Raji (cell line): ENCODE measurements around the gene PACS1.

Experiments used
- POLR2A ChIP-seq: IDR thresholded peaks from 2 replicates; pipeline ENCODE4 v1.6.1; 2011; ENCODE audit warnings: low read depth, low read length, control low read depth; ENCODE audit not compliant: insufficient read depth

PACS1 gene

DNA sequence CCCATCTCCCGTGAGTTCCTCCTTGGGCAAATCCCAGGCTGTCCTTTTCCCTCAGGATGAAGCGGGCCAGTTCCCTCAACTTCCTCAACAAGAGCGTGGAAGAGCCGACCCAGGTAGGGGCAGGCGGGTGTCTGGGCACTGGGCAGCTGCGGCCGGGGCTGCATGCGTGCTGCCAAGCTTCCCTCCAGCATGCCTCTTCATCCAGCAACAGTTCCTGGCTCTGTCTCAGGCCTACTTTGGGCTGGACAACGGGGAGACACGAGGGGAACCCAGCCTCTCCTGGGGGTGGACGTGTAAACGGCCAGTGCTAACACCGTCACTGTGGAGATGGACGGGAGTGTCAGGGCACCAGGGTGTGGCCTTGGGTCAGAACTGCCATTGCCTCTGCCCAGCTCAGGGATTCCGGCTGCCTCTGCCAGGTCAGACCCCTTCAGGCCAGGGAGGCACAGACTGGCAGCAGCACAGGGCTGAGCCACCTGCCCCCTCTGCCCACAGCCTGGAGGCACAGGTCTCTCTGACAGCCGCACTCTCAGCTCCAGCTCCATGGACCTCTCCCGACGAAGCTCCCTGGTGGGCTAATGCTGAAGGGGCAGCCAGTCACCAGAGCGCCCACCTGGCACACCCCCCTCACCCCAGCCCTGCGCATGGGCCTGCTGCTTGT is 196.4 kb downstream of the PACS1 start:
- no peak for TF ChIP-seq POLR2A

DNA sequence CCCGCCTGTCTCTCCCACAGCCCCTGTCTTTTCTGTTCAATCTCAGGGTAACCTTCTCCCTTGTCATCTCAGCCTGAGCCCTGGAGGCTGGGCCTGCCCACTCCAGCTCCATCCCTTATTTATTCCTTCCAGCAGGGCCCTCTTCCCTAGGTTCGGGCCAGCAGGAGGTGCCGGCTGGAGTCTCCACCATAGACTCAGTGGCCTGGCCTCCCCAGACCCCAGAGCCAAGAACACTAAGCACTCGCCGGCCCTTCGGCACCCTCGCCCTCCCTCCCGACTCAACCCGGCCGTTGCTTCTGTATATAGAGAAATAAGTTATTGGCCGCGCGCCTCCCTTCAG is 196.9 kb downstream of the PACS1 start:
- no peak for TF ChIP-seq POLR2A

DNA sequence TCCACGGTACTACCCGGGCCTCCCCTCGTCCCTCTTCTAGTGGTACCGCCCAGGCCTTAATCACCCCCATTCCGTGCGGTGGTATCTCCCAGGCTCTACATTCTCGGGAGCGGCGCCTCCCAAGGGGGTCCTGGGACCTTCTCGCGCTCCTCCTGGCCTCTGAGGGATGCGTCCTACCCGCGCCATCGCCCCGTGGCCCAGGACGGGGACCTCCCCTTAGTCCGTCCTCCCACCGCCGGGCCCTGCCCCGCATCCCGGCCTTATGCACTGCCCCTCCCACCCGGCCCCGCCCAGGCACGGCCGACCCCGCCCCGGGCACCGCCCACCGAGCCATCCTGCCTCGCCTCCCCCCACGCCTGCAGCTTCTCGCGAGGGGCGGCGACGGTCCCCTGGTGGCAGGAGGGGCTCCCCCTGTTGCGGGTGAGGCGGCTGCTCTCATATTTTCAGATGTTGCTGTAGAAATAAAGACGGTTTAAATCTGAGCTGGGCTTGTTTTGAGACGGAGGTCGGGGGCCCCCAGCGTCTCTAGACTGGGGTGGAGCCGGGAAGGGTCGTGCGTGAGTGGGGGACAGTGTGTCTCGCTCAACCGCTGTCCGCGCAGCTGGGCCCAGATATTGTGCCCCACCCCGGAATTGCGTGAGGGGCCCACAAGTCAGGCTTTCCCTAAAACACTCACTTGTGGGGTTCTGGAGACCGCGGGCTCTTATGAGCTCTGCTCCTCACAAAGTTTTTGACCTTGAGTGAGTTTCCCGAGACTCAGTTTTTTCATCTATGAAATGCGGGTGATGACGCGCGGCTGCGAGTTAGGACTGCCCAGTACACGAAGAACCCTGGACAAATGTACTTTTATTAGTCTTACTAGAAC is 197.5 kb downstream of the PACS1 start:
- TF ChIP-seq POLR2A, result no peak; the same call in 1 of the 2 replicates

DNA sequence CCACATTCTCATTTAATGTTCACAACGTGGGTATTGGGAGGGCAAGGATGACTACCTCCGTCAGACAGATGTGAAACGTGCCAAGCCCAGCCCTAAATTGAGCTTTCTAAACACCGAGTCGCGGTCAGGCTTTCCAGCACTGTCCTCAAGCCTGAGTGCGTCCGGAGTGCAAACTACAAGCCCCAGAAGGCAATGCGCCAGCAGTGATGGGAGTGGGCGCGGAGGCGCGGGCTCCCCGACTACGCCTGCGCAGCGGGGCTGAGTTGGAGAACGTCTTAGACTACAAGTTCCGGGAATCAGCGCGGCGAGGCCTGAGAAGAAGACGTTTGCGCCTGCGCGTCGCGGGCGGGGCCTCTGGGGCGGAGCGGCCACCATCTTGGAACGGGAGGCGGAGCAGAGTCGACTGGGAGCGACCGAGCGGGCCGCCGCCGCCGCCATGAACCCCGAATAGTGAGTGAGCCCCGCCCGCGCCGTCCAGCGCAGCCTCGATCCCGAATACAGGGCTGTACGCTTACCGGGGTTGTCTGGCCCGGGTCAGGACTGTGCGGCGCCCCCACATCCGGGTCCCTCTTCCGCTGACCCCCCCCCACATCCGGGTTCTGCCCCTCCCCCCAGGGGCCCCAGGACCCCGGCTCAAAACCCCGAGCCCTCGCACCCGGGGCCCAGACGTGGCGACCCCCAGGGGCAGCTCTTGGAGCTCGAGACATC is 198.3 kb downstream of the PACS1 start, which contains the start of gene RAB1B:
RAB1B (plus strand) TSS at position 396 of the 708 bp plus-strand sequence; CDS start at position 437, 41 bp downstream.
- TF ChIP-seq POLR2A, result peak; percentile 62

DNA sequence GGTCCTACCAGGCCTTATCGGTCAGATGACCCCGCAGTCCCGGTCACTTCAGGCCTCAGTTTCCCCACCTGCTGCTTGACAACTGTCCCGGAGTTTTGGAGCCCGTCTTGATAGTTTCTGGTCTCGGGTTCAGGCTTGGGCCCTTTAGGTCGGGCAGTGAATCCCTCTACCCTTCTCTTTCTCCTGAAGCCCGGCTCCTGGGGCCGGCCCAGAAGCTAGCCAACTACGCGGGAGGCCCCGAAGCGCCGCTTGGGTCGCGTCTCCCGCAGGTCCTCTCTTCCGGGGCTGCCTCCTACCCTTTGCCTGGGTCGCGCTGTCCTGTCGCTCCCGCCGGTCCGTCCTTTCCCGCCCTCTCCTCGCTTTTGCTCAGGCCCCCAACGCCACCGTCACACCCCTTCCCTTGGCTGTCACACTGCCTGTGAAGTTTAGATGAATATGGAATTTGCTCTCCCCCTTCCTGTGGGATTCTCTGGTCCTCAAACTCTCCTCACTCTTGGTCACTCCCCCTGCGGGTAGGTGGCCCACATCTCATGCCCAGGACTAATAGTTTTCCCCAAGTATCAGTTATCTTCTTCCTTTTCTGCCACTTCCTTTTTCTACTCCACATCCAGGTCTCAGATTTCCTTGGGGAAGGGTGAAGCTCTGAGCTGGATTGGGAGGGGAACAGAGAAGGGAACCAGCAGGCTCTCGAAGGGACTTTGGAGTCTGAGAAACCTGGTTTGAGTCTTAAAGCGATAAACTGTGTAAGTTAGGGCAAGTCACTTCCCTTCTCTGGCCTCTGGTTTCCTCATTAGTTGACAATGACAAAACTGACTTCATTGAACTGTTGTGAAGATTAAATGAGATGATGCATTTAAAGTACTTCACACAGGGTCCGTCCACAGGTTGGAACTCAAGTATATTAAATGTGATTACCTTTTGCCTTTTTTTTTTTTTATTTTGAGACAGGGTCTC is 199.2 kb downstream of the PACS1 start:
- no peak for TF ChIP-seq POLR2A

DNA sequence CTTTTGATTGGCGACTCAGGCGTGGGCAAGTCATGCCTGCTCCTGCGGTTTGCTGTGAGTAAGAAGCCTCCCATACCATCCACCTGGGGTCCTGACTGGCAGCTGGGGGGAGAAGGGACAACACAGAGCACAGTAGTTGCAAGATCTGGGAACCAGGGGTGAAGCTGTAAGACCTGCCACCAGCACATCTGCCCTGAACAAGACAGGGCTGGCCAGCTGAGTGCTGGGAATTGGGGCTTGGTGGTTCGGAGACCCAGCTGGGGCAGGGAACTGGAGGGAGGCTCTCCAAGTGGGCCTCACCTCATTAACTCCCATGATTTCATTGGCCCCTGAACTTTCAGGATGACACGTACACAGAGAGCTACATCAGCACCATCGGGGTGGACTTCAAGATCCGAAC is 201.7 kb downstream of the PACS1 start:
- no peak for TF ChIP-seq POLR2A

DNA sequence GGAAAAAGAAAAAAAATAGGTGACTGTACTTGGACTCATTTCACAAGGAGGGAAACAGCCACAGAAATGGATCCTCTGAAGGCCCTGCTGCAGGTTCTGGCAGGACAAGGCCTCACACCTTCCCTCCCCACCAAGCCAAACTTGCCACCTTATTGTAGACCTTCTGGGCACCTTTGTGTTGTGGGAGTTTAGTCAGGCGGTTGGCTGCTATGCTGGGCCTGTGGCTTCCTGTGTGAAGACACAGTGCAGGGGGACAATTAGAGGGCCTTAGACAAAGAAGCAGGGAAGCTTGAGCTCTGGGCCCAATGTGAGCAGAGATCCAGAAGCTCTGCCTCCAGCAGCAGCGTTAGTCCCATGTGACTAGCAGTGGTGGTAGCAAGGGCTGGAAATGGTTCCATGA is 202.5 kb downstream of the PACS1 start:
- no peak for TF ChIP-seq POLR2A

DNA sequence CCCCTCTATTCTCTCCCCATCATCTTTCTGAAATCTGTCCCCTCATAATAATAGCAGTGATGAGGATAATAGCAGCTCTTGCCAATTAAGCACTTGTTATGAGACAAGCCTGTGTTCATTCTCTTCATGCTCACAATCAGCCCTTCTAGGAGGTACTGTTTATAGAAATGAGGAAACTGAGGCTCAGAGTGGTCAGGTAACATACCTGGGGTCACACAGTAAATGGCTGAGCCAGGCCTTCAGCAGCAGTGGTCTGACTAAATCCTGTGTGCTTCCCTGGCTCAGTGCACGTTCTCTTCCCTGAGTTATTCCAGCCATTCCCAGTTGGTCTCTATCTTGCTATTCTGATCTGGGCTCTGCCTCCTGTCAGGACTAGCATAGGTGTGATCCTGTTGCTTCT is 204.1 kb downstream of the PACS1 start:
- no peak for TF ChIP-seq POLR2A

DNA sequence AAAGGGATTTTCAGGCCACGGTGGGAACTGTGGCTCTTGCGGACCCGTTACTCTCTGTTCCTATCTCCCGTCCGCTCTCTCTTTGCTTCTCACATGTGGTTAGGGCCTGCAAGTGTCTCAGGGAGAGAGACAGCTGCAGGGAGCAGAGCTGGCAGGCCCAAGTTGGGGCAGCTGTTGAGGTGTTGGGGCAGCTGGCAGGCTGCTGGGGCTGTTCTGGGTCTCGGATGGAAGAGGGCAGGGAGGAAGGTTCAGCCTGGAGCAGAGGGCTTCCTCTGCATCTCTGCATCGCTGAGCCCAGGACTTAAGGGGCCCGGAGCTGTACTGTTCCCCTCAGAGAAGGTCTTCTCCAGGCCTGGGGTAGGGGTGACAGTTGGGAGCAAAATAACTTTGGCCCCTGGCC is 205.3 kb downstream of the PACS1 start:
- no peak for TF ChIP-seq POLR2A

DNA sequence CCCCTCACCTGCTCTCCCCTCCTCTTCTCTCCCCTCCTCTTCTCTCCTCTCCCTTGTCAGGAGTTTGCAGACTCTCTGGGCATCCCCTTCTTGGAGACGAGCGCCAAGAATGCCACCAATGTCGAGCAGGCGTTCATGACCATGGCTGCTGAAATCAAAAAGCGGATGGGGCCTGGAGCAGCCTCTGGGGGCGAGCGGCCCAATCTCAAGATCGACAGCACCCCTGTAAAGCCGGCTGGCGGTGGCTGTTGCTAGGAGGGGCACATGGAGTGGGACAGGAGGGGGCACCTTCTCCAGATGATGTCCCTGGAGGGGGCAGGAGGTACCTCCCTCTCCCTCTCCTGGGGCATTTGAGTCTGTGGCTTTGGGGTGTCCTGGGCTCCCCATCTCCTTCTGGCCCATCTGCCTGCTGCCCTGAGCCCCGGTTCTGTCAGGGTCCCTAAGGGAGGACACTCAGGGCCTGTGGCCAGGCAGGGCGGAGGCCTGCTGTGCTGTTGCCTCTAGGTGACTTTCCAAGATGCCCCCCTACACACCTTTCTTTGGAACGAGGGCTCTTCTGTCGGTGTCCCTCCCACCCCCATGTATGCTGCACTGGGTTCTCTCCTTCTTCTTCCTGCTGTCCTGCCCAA is 206.0 kb downstream of the PACS1 start:
- TF ChIP-seq POLR2A, result no peak

DNA sequence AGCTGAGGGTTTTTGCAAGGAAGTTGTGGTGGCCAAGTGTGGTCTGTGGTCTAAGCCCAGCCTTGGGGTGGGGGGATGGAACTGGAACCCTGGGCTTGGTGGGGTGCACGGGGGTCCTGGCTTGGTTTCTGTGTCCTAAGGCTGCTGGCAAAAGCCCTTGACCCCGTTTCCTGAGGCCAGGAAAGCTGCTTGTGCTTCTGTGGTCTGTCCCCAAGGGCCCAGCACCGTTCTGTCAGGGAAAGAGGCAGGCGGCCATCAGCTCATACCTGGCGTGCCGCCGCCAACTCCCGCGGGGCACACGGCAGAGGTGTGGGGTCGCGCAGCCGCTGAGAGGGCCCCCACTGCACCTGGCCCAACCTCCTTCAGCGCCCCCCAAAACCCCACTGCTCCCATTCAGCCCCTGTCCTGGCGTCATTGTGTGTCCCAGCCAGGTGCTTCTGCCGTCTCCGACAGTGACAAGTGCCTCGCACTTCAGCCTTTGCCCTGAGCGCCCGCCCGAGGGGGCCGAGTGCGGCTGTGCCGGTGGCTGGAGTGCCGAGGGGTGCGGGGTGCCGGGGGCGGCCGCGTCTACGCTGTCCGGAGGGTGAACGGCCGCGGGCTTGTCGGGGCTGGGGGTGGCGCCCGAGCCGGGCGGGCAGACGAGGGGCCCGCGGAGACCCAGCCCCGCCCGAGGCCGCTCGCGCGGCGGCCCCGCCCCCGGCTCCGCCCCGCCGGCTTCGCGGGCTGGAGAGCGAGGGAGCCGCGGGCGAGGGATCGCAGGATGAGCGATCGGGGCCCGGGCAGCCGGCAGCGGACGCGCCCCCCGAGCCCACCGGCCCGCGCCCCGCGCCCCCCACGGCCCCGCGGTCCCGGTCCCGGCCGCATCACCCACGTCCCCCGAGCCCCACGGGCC is 207.6 kb downstream of the PACS1 start, which contains the start of gene CNIH2:
CNIH2 (plus strand) TSS at position 705 of the 892 bp plus-strand sequence. CDS start 282 bp downstream, outside the sequence.
- TF ChIP-seq POLR2A, result no peak

DNA sequence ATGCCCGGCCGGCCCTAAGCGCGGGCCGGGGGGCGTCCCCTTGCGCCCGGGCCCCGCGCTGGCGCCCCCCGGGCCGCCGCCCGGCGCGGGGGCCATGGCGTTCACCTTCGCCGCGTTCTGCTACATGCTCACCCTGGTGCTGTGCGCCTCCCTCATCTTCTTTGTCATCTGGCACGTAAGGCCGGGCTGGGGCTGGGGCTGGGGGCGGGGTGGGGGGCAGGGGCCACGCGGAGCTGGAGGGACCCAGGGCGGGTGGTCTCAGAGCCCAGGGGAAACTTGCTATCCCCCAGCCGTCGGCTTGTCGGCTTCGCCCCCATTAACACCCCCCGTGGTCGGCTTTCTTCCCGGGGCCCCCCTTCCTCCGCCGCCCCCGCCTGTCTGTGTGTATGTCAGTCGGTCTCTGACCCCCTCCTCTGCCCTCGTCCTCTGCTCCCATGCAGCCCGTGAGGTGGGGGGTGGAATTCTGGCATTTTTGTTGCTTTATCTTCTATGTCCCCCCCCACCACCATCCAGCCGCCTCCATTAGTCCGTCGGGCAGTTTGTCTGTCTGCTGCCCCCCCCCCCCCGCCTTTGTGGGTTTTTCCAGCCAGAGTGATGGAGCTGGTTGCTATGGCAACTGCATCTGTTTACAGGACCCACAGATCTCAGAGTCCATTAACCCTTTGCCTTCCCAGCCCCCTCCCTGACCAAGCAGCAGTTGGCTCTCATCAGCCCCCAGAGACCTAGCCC is 208.5 kb downstream of the PACS1 start:
- no peak for TF ChIP-seq POLR2A
